CD8-positive, alpha-beta memory T cell (primary cell): ENCODE data around the gene SLC9C2. TPM values are rescaled to one million over a fixed set of nuclear protein-coding genes. Genes with fewer than 3 reads are reported as not detected.
"Not testable (repeated sequence)": the region's sequence is repeated elsewhere in the genome, so short reads cannot be mapped to it uniquely, and the experiment has no call there.

Experiments
- CTCF ChIA-PET: fragments of 350-600 bp; sonication (Branson Sonifier 250); formaldehyde crosslinking; loops from one replicate; lab custom pipeline; 2021; ENCODE audit warnings: antibody characterized with exemption; lab: Charles Lee
- POLR2A ChIA-PET: fragments of 350-600 bp; sonication (Branson Sonifier 250); formaldehyde crosslinking; loops from one replicate; lab custom pipeline; 2021; ENCODE audit warnings: antibody characterized with exemption; lab: Charles Lee
- DNase-seq, 5 donors: peaks; one replicate each; pipeline versions ENCODE4 v3.0.0 to v3.0.0-alpha.2; 2020 to 2022; ENCODE audit warnings: mixed read lengths in 1 of 5
- H3K27ac ChIP-seq: one replicate; pipeline ENCODE4 v1.7.0; 2013; ENCODE audit warnings: low read depth, mild to moderate bottlenecking, low read length, moderate library complexity
- H3K27me3 ChIP-seq: 2 replicates; pipeline ENCODE4 v1.7.0; 2013; ENCODE audit warnings: low read length, mild to moderate bottlenecking; ENCODE audit not compliant: insufficient read depth, poor library complexity, severe bottlenecking
- H3K36me3 ChIP-seq: 2 replicates; pipeline ENCODE4 v1.7.0; 2013; ENCODE audit warnings: mild to moderate bottlenecking, low read length, moderate library complexity; ENCODE audit not compliant: insufficient read depth
- H3K4me1 ChIP-seq: 2 replicates; pipeline ENCODE4 v1.7.0; 2013; ENCODE audit warnings: mild to moderate bottlenecking, low read length, moderate library complexity; ENCODE audit not compliant: insufficient read depth
- H3K4me3 ChIP-seq: 2 replicates; pipeline ENCODE4 v1.7.0; 2013; ENCODE audit warnings: mild to moderate bottlenecking, low read length
- H3K9me3 ChIP-seq: 2 replicates; pipeline ENCODE4 v1.7.0; 2013; ENCODE audit warnings: mild to moderate bottlenecking, low read length
- H3K27ac Mint-ChIP-seq, 8 donors: one replicate each; pipeline ENCODE4 v1.8.0; 2020 to 2021; ENCODE audit warnings: mixed read lengths in 8 of 8, mild to moderate bottlenecking in 6 of 8, inconsistent platforms in 3 of 8, moderate library complexity in 3 of 8
- H3K27me3 Mint-ChIP-seq, 2 donors: one replicate each; pipeline ENCODE4 v1.8.0; 2020 to 2021; ENCODE audit warnings: mixed read lengths in 2 of 2, mild to moderate bottlenecking in 1 of 2, moderate library complexity in 1 of 2
- H3K36me3 Mint-ChIP-seq, 3 donors: one replicate each; pipeline ENCODE4 v1.8.0; 2020 to 2021; ENCODE audit warnings: mixed read lengths in 3 of 3, inconsistent platforms in 1 of 3, mild to moderate bottlenecking in 1 of 3
- H3K4me1 Mint-ChIP-seq, 3 donors: one replicate each; pipeline ENCODE4 v1.8.0; 2020 to 2021; ENCODE audit warnings: mixed read lengths in 3 of 3, inconsistent platforms in 1 of 3, mild to moderate bottlenecking in 1 of 3
- H3K4me3 Mint-ChIP-seq, 7 donors: one replicate each; pipeline ENCODE4 v1.8.0; 2020 to 2021; ENCODE audit warnings: mixed read lengths in 7 of 7, mild to moderate bottlenecking in 6 of 7, moderate library complexity in 4 of 7, inconsistent platforms in 2 of 7
- H3K9me3 Mint-ChIP-seq, 5 donors: one replicate each; pipeline ENCODE4 v1.8.0; 2020 to 2022; ENCODE audit warnings: mixed read lengths in 5 of 5, mild to moderate bottlenecking in 3 of 5, moderate library complexity in 2 of 5, inconsistent platforms in 1 of 5
- polyA plus RNA-seq: library from polyadenylated mRNA; unstranded; fragments of 300-500 nt; fragmentation: Illumina TruSeq; gene quantifications from one replicate; pipeline ENCODE4 v1.2.3, GENCODE V29; 2021
- total RNA-seq, 2 experiments: library from RNA; stranded (reverse); gene quantifications; one replicate each; pipeline ENCODE4 v1.2.3, GENCODE V29; 2021

SLC9C2 gene
- total and polyA plus RNA-seq, 3 experiments from 2014 or later: not detected

GRCh38 chr1:173572201-173572873 is 30.5 kb downstream of the SLC9C2 start:
- no peak for DNase-seq
- H3K4me3 ChIP-seq: no peak overlapping the region
- Mint-ChIP-seq H3K27me3 (peaks cover 5 to 9% of the 10 kb centered on the region in 2 donors), H3K4me1 (peaks cover 0 to 10% (median 4%) of the 10 kb centered on the region in 3 donors), H3K9me3 (peaks cover 0 to 12% (median 5%) of the 10 kb centered on the region in 5 donors), H3K27ac (peak overlapping the region in 1 of 8 donors; percentile 16), H3K4me3 (no peak overlapping the region), H3K36me3 (peaks cover 0 to 19% (median 1%) of the 10 kb centered on the region in 3 donors)
- H3K9me3 ChIP-seq: no peaks in the 10 kb centered on the region
- no peaks in the 10 kb centered on the region for H3K36me3 ChIP-seq
- no peaks in the 10 kb centered on the region for H3K27me3 ChIP-seq
- no peaks in the 10 kb centered on the region for H3K4me1 ChIP-seq
- ChIA-PET CTCF (no interaction called here), POLR2A (no interaction called here)
- no peak overlapping the region for H3K27ac ChIP-seq

GRCh38 chr1:173570370-173571007 is 32.4 kb downstream of the SLC9C2 start:
- H3K4me3 ChIP-seq: no peak overlapping the region
- POLR2A ChIA-PET: no interaction called here
- CTCF ChIA-PET: no interaction called here
- H3K27ac ChIP-seq: no peak overlapping the region
- H3K9me3 Mint-ChIP-seq: peaks cover 3 to 22% (median 18%) of the 10 kb centered on the region in 5 donors
- H3K4me1 ChIP-seq: no peaks in the 10 kb centered on the region
- no peaks in the 10 kb centered on the region for H3K36me3 ChIP-seq
- no peak for DNase-seq
- H3K27me3 ChIP-seq: no peaks in the 10 kb centered on the region
- peaks cover 0 to 10% (median 3%) of the 10 kb centered on the region in 3 donors for H3K4me1 Mint-ChIP-seq
- H3K27me3 Mint-ChIP-seq: peaks cover 5 to 9% of the 10 kb centered on the region in 2 donors
- H3K9me3 ChIP-seq: no peaks in the 10 kb centered on the region
- peak overlapping the region in 1 of 7 donors; percentile 32 for H3K4me3 Mint-ChIP-seq
- H3K27ac Mint-ChIP-seq: no peak overlapping the region
- peaks cover 0 to 32% (median 5%) of the 10 kb centered on the region in 3 donors for H3K36me3 Mint-ChIP-seq

- no peak for DNase-seq
- no peaks in the 10 kb centered on the region for H3K9me3 ChIP-seq
- H3K27me3 Mint-ChIP-seq: peaks cover 7 to 9% of the 10 kb centered on the region in 2 donors
- no peak overlapping the region for H3K4me3 ChIP-seq
- H3K4me3 Mint-ChIP-seq: no peak overlapping the region
- H3K9me3 Mint-ChIP-seq: peaks cover 3 to 22% (median 18%) of the 10 kb centered on the region in 5 donors
- peaks cover 0 to 10% (median 3%) of the 10 kb centered on the region in 3 donors for H3K4me1 Mint-ChIP-seq
- ChIA-PET CTCF (no interaction called here), POLR2A (no interaction called here)
- H3K36me3 Mint-ChIP-seq: peaks cover 0 to 39% (median 5%) of the 10 kb centered on the region in 3 donors
- no peak overlapping the region for H3K27ac Mint-ChIP-seq
- no peaks in the 10 kb centered on the region for H3K36me3 ChIP-seq
- H3K27ac ChIP-seq: no peak overlapping the region
- no peaks in the 10 kb centered on the region for H3K27me3 ChIP-seq
- H3K4me1 ChIP-seq: no peaks in the 10 kb centered on the region
Measured at GRCh38 chr1:173568483-173568882, 34.4 kb downstream of the SLC9C2 start.

- CTCF ChIA-PET, H3K4me3 Mint-ChIP-seq, H3K27ac ChIP-seq, DNase-seq, H3K27me3 ChIP-seq, H3K27ac Mint-ChIP-seq, H3K27me3 Mint-ChIP-seq, H3K9me3 ChIP-seq, H3K4me1 ChIP-seq, POLR2A ChIA-PET, H3K4me3 ChIP-seq, H3K36me3 ChIP-seq, H3K4me1 Mint-ChIP-seq: not testable (repeated sequence)
- H3K36me3 Mint-ChIP-seq: peaks cover 0 to 34% (median 5%) of the 10 kb centered on the region in 3 donors
- H3K9me3 Mint-ChIP-seq: peaks cover 3 to 22% (median 18%) of the 10 kb centered on the region in 5 donors
Measured at GRCh38 chr1:173563846-173564245, 39.0 kb downstream of the SLC9C2 start.

- no peak overlapping the region for H3K27ac ChIP-seq
- H3K4me3 ChIP-seq: no peak overlapping the region
- no peaks in the 10 kb centered on the region for H3K27me3 ChIP-seq
- no peaks in the 10 kb centered on the region for H3K9me3 ChIP-seq
- POLR2A ChIA-PET: no interaction called here
- peaks cover 3 to 18% (median 15%) of the 10 kb centered on the region in 5 donors for H3K9me3 Mint-ChIP-seq
- peak overlapping the region in 1 of 8 donors; percentile 77 for H3K27ac Mint-ChIP-seq
- H3K36me3 Mint-ChIP-seq: peaks cover 0 to 25% (median 5%) of the 10 kb centered on the region in 3 donors
- DNase-seq: no peak
- CTCF ChIA-PET: no interaction called here
- no peaks in the 10 kb centered on the region for H3K36me3 ChIP-seq
- H3K4me1 ChIP-seq: no peaks in the 10 kb centered on the region
- peaks cover 0 to 4% (median 0%) of the 10 kb centered on the region in 3 donors for H3K4me1 Mint-ChIP-seq
- H3K4me3 Mint-ChIP-seq: no peak overlapping the region
- peaks cover 0 to 3% of the 10 kb centered on the region in 2 donors for H3K27me3 Mint-ChIP-seq
Measured at GRCh38 chr1:173562813-173563212, 40.1 kb downstream of the SLC9C2 start.

- no peak overlapping the region for H3K4me3 Mint-ChIP-seq
- Histone ChIP-seq H3K4me3 (no peak overlapping the region), H3K27me3 (no peaks in the 10 kb centered on the region), H3K27ac (no peak overlapping the region), H3K9me3 (no peaks in the 10 kb centered on the region), H3K36me3 (no peaks in the 10 kb centered on the region), H3K4me1 (no peaks in the 10 kb centered on the region)
- peaks cover 0 to 4% (median 0%) of the 10 kb centered on the region in 3 donors for H3K4me1 Mint-ChIP-seq
- H3K27me3 Mint-ChIP-seq: peaks cover 0 to 1% of the 10 kb centered on the region in 2 donors
- CTCF ChIA-PET: no interaction called here
- H3K9me3 Mint-ChIP-seq: peaks cover 0 to 5% (median 2%) of the 10 kb centered on the region in 5 donors
- no peak for DNase-seq
- peaks cover 0 to 10% (median 0%) of the 10 kb centered on the region in 3 donors for H3K36me3 Mint-ChIP-seq
- POLR2A ChIA-PET: no interaction called here
- H3K27ac Mint-ChIP-seq: no peak overlapping the region
Measured at GRCh38 chr1:173561263-173561662, 41.6 kb downstream of the SLC9C2 start.

- Mint-ChIP-seq H3K27me3 (peaks cover 0 to 1% of the 10 kb centered on the region in 2 donors), H3K4me1 (peaks cover 0 to 4% (median 0%) of the 10 kb centered on the region in 3 donors), H3K36me3 (peaks cover 0 to 7% (median 1%) of the 10 kb centered on the region in 3 donors), H3K27ac (no peak overlapping the region), H3K9me3 (no peaks in the 10 kb centered on the region), H3K4me3 (no peak overlapping the region)
- Histone ChIP-seq H3K4me1 (no peaks in the 10 kb centered on the region), H3K27ac (no peak overlapping the region), H3K27me3 (no peaks in the 10 kb centered on the region), H3K9me3 (no peaks in the 10 kb centered on the region), H3K36me3 (no peaks in the 10 kb centered on the region), H3K4me3 (no peak overlapping the region)
- DNase-seq: no peak
- ChIA-PET POLR2A (no interaction called here), CTCF (interaction anchor here (0.8 kb wide), 1 partner anchor 10 kb away, joined by 3 read pairs; no protein-coding TSS in a partner anchor)
Measured at GRCh38 chr1:173560285-173560880, 42.5 kb downstream of the SLC9C2 start.
